Panc1 (cell line): ENCODE data around the gene KCNK15. TPM values are rescaled to one million over a fixed set of nuclear protein-coding genes. Genes with fewer than 3 reads are reported as not detected.
A peak's percentile ranks its signal among the peaks of the same experiment; 100 is the strongest.

Experiments used
- ATAC-seq: fragments of 200-7000 bp; cut with Tn5 transposase; 2 replicates; pipeline ENCODE4 v1.9.1; 2020; ENCODE audit warnings: mild to moderate bottlenecking, moderate library complexity
- BruUV-seq: library from RNA; stranded (reverse); fragments of 400-500 nt; replicated peaks from 2 replicates; lab custom pipeline; 2021; lab: Mats Ljungman, UMichigan
- CTCF ChIA-PET: fragments of 300-600 bp; sonication (Branson Sonifier 250); formaldehyde crosslinking; loops from one replicate; lab custom pipeline; 2022; ENCODE audit warnings: antibody characterized with exemption; lab: Charles Lee
- POLR2A ChIA-PET: fragments of 300-600 bp; sonication (Branson Sonifier 250); formaldehyde crosslinking; loops from one replicate; lab custom pipeline; 2022; ENCODE audit warnings: antibody characterized with exemption; lab: Charles Lee
- DNase-seq: peaks from one replicate; pipeline ENCODE4 v3.0.0-alpha.2; 2010; ENCODE audit warnings: low read depth, low spot score
- H3K27ac ChIP-seq: 2 replicates; pipeline ENCODE4 v1.5.1; 2011; ENCODE audit warnings: mild to moderate bottlenecking, low read length, inconsistent platforms
- H3K27me3 ChIP-seq: fragments of 200-500 bp; sonication (Bioruptor generic); 2 replicates; pipeline ENCODE4 v1.6.0; 2014; ENCODE audit warnings: low read length, inconsistent platforms; ENCODE audit not compliant: control insufficient read depth, insufficient read depth
- H3K36me3 ChIP-seq: fragments of 200-500 bp; sonication (Bioruptor generic); 2 replicates; pipeline ENCODE4 v1.5.1; 2014; ENCODE audit warnings: inconsistent platforms, mild to moderate bottlenecking, low read length, moderate library complexity; ENCODE audit not compliant: control insufficient read depth, insufficient read depth
- H3K4me1 ChIP-seq: 2 replicates; pipeline ENCODE4 v1.5.1; 2011; ENCODE audit warnings: inconsistent platforms, mild to moderate bottlenecking, low read length, moderate library complexity; ENCODE audit not compliant: control insufficient read depth, insufficient read depth
- H3K4me3 ChIP-seq, 2 experiments: 2 replicates each; pipeline ENCODE4 v1.5.1; 2011 to 2012; ENCODE audit warnings: low read depth in 2 of 2, low read length in 2 of 2, mild to moderate bottlenecking in 2 of 2, inconsistent platforms in 1 of 2, moderate library complexity in 1 of 2
- H3K9me3 ChIP-seq: fragments of 200-500 bp; sonication (Bioruptor generic); 2 replicates; pipeline ENCODE4 v1.5.1; 2014; ENCODE audit warnings: low read depth, mild to moderate bottlenecking, inconsistent platforms, low read length, moderate library complexity; ENCODE audit not compliant: control insufficient read depth, insufficient read depth
- CTCF ChIP-seq: fragments of 450-650 bp; IDR thresholded peaks from 2 replicates; pipeline ENCODE4 v1.5.1; 2017; ENCODE audit warnings: mild to moderate bottlenecking
- POLR2AphosphoS5 ChIP-seq: IDR thresholded peaks from 2 replicates; pipeline ENCODE4 v1.6.1; 2012; ENCODE audit warnings: mild to moderate bottlenecking, low read depth, low read length, moderate library complexity
- REST ChIP-seq, 2 experiments: IDR thresholded peaks; 2 replicates each; pipeline ENCODE4 v1.6.1; 2011 to 2012; ENCODE audit warnings: low read depth in 2 of 2, control low read depth in 1 of 2, low read length in 1 of 2, mild to moderate bottlenecking in 1 of 2, moderate library complexity in 1 of 2; ENCODE audit not compliant: insufficient read depth in 1 of 2
- SIN3A ChIP-seq: IDR thresholded peaks from 2 replicates; pipeline ENCODE4 v1.6.1; 2012; ENCODE audit warnings: low read depth, mild to moderate bottlenecking, low read length, moderate library complexity, borderline replicate concordance; ENCODE audit not compliant: insufficient read depth
- TCF7L2 ChIP-seq: IDR thresholded peaks from 2 replicates; pipeline ENCODE4 v1.6.1; 2011; ENCODE audit warnings: mild to moderate bottlenecking, low read depth, low read length, inconsistent platforms
- in situ Hi-C: cut with HindIII; loops from 2 replicates; pipeline ENCODE4 v1.10.0; 2016; ENCODE audit warnings: low sequenced_read_pairs, low pct_unique_long_range_greater_than_20kb
- intact Hi-C: fragments of 100-400 bp; cut with micrococcal nuclease; formaldehyde crosslinking; loops from one replicate; pipeline ENCODE4 v1.10.0; 2022; ENCODE audit not compliant: unreplicated experiment
- total RNA-seq: library from RNA; stranded (reverse); gene quantifications from one replicate; pipeline ENCODE4 v1.2.1, GENCODE V29; 2021; ENCODE audit not compliant: unreplicated experiment

Gene KCNK15
- total RNA-seq, 1 experiment from 2014 or later = 7.4 TPM

- DNase-seq (no peak), ATAC-seq (no peak)
- in situ Hi-C loops (no loop called here), intact Hi-C loops (no loop called here)
- BruUV-seq = no TSS peak
- POLR2A ChIA-PET = no interaction called here
- CTCF ChIA-PET = no interaction called here
- Histone ChIP-seq H3K27me3 (no peaks in the 10 kb centered on the region), H3K4me3 (no peak overlapping the region), H3K9me3 (no peaks in the 10 kb centered on the region), H3K36me3 (no peaks in the 10 kb centered on the region), H3K4me1 (peaks cover 31% of the 10 kb centered on the region), H3K27ac (peak overlapping the region; percentile 72)
- no peak for TF ChIP-seq POLR2AphosphoS5
- no peak for TF ChIP-seq SIN3A
- TF ChIP-seq TCF7L2 = no peak
- no peak for TF ChIP-seq REST (IDR thresholded peaks at IDR 0.05; ENCODE audit: insufficient read depth in 1 of 2, low read depth in 2 of 2, low read length in 1 of 2)
- no peak for TF ChIP-seq CTCF
Measured at GRCh38 chr20:44709797-44710196, 35.9 kb upstream of the KCNK15 start.

- Histone ChIP-seq H3K4me3 (no peak overlapping the region), H3K9me3 (no peaks in the 10 kb centered on the region), H3K4me1 (peaks cover 42% of the 10 kb centered on the region), H3K27ac (peak overlapping the region; percentile 91; the same call in 1 of the 2 replicates), H3K27me3 (no peaks in the 10 kb centered on the region), H3K36me3 (no peaks in the 10 kb centered on the region)
- no peak for TF ChIP-seq CTCF
- no peak for TF ChIP-seq SIN3A
- TF ChIP-seq REST (IDR thresholded peaks at IDR 0.05; ENCODE audit: insufficient read depth in 1 of 2, low read depth in 2 of 2, low read length in 1 of 2) = no peak
- no peak for TF ChIP-seq POLR2AphosphoS5
- no peak for TF ChIP-seq TCF7L2
- POLR2A ChIA-PET = no interaction called here
- intact Hi-C loops (no loop called here), in situ Hi-C loops (no loop called here)
- no TSS peak for BruUV-seq
- DNase-seq (no peak), ATAC-seq (no peak)
- CTCF ChIA-PET = no interaction called here
Measured at GRCh38 chr20:44711237-44711636, 34.4 kb upstream of the KCNK15 start.
